GM21737 (cell line): ENCODE measurements around the gene MYO5B.

Experiments used
- ATAC-seq: cut with Tn5 transposase; IDR thresholded peaks from one replicate; pipeline ENCODE4 v1.9.1; 2021; ENCODE audit warnings: mild to moderate bottlenecking, moderate library complexity; ENCODE audit not compliant: unreplicated experiment

Gene MYO5B

DNA sequence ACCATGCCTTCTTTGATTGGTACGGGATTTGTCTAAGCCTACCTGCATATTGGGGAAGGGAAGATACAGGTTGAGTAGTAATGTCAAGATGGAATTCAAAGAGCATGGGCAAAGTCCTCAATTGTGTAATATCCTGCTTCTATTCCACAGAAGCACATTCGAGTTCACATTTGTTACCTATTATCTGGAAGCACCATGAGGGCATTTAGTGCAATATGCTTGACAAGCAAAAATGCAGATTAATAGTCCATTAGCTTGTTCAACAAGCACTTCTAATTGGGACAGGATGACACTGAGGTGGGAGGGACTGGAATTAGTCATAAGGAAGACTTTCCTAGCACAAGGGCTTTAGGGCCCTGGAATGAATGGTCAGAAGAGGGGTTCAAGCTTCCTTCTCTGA lies 40.5 kb downstream of the MYO5B start:
- no peak for ATAC-seq

DNA sequence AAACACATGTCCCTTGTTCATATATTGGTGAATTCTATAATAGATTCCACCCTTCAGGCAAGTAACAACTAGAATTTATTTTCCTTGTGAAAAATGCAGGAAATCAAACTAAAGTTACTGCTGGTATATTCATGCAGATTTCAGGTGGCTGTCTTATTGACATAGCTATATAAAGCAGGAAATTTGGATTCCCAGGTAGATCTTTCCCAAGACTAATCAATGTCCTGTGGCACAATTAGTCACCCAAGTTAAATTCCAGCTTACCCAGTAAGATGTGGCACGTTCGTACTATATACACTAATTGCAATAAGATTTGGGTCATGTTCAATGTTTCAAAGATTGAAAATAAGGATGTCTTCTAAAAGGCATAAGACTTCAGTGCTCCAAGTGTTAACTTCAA lies 42.0 kb downstream of the MYO5B start:
- ATAC-seq, result no peak

DNA sequence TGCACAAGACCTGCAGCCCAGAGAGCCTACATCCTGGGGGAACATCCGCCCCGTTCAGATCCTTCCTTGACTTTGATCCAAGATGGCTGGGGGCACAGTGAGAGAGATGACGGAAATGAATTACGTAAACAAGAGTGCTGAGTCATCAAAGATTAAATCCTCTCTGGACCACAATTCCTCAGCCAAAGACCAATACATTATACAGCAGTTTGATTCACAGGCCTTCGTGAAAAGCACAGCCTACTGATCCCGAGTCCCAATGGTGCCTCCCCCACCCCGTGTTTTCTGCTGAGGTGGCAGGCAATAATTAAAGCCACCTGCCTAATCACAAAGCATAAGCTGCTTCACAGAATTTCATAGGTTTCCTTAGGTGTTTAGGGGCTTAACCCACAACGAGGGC lies 43.0 kb downstream of the MYO5B start:
- no peak for ATAC-seq

DNA sequence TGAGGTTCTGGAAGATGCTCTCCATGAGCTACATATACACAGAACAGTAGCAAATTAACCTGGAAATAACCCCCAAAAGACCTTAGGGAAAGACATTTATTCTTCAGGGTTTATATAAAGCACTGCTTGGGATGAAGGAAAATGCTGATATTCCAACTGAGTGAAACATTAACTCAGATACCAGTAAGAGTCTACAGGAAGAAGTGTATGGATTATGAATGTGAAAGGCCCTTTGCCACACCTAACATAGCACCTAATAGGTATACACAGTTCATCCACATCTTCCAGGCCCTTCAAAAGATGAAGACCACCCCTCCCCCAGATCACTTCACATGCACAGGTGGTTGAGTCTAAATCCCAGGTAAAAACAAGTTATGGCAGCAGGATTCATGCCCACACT lies 50.4 kb downstream of the MYO5B start:
- no peak for ATAC-seq

DNA sequence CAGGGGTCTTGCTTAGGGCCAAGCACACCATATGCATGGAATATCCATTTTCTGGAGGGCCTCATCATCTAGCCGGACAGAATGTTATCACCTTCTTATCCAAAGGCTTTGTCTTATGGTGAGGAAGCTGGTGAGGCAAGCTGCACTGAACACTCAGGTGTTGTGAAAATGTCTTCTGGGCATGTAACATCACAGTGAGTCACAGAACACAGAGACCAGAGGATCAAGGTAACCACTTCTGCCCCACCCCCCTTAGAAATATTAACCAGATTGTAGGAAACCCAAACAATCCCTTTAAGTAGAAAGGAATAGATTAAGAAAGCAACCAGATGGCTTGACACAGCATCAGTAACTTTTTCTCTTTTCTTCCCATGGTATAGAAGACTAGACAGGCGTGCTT lies 51.1 kb downstream of the MYO5B start:
- no peak for ATAC-seq

DNA sequence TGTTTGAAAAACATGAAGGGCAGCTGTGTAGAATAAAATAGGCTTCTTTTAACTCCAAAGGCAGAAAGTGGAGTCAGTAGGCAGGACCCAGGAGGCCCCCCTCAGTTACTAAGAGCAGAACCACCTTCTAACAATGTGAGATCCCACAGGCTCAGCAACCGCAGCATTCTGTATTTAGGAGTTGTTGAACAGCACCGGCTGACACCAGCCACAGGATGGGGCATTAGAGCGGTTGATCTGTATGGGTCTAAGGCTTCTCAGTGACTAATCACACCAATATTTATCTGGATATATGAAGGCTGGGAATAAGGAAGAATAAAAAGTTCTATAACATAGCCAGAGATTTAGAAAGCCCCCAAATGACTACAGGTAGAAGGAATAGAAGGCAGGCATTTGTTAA lies 51.7 kb downstream of the MYO5B start:
- no peak for ATAC-seq

DNA sequence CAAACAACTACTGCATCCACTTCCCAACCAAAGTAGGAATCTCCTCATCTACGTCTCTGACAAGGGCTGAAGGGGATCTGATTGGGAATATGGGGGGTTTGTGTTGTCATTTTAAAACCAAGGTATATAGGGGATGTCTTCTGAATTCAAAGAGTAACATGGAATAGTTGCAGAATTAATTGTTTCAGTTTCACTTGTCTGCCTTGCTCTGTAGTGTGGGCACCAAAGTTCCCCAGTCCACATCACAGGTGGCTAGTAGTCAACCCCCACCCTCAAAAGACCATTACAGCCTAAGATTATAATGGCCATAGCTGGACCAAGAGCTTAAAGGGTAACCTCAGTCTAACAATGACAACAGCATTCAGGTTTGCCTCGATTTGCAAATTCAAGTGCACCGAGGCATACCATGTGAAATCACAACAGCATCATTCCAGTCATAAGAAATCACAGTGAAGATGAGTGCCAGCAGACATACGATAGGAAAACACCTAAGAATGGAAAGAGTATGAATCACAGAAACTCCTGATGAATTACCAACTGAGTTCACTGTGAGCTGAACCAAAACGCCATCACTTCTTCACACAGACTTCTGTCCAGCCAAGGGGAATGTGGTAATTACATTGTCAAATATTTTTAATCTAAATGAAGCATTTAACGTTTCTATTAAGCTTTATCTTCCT lies 52.4 kb downstream of the MYO5B start:
- no peak for ATAC-seq

DNA sequence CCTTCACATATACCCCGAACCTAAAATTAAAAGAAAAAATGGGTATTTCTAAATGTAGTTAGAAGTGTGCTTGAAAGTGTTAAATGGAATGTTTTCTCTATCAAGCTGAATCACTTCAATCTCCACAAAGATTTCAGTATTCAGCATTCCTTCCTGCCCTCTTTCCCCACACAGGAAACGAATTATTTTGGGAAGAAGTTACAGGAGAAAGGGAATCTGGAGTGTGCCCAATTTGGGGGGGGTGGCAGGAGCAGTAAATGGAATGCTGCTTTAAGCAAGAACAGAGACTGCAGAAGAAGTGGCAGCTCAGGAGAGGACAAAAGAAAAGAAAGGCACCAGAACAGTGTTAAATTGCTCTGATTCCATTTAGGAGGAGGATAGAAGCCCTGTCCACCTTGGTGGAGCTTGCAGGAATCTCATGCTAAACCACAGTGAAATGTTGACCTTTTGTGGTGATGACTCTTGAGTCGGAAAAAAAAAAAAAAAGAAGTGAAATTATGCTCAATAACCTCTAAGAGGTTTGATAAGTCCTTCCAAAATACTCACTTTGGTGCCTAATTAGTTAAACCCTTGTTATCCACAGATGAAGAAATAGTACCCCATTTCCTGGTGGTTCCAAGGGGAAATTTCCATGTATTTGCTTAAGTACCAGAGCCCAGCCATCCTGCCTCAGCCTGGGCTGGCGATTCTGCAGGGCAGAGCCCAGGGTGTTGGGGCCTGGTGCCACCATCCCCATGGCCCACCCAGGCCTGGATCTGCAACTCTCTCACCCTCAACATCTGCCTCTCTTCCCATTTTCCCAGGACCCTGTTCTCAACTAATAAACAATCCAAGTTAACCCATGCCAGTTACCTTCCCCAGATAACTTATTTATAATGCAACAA lies 56.5 kb downstream of the MYO5B start:
- no peak for ATAC-seq

DNA sequence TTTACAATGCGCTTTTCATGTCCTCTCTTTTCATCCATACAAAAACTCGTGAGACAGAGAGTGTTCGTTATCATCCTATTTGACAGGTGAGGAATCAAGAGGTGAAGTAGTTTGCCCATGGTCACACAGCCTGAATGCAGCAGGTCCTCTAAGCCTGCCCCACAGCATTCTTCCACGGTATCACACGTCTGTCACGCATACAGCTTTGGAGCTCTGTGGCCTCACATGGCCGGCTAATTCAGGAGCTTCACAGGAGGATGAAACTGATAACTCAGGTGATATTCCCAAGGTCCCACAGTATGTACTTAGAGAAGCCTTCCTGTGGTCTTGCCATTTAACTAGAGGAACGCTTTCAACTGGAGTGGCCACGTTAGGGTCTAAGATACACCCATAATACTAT lies 59.0 kb downstream of the MYO5B start:
- no peak for ATAC-seq

DNA sequence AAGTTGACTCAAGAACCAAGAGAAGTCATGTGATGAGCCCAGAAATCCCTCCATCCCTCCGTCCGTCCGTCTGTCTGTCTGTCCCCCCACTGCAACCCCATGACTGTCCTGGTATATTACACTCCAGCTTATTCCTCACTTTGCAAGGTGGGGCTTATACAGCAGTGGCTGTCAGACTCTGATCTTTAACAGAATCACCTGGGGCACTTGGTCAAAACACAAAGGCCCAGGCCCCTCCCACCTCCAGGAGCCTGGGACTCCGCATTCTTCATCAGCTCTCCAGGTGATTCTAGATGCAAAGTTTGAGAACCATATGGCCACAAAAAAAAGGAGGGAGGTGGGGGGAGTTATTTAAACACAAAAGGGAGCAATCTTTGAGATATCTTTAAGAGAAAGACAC lies 61.4 kb downstream of the MYO5B start:
- ATAC-seq, result no peak

DNA sequence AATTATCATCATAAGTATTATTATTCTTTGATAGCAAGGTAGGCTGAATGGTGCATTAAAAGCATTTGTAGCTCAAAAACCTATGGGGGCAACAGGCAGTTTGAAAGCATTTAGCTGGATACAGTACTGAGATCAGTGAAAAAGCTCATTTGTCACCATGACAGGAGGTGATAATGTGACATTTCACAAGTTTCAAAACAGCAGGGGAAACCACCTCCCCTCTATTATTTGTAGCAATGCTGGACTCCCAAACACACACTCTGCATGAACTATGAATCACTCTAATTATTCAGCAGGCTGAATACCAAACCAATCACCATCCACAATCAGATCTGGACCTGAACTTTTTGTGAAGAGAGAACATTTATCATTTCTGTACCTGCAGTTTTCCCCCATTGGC lies 63.4 kb downstream of the MYO5B start:
- no peak for ATAC-seq

DNA sequence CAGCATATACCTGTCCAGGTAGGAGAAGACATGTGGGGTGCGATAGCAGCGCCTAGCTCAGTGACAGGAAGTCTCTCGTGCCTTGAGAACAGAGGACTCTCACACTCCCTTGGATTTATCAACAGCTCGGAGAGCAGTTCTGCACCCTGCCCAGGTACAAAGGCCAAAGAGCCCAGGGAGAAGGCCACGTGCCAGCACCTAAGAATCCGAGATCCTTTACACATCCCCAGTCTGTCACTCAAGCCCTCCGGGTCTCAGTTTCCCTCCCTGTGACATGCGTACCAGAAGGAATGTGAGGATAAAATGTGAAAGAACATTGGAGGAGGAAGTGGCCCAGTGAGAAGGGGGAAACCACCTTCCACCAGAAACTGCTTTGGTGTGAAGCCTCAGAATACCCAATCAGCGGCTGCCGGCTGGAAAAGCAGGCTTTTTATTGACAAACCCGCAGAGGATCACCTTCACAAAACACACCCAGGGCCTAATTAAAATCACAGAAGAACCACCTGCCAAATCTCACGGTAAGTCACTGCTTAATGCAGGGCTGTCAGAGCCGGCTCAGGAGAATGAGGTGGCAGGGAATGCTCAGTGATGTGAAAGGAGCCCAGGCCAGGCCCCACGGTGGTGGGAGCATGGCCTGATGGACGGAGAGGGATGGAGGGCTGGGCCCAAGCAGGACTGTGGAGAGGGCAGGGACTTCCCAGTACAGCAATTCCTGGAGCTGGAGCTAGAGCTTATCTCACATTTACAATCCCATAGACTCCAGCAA lies 66.3 kb downstream of the MYO5B start:
- no peak for ATAC-seq

DNA sequence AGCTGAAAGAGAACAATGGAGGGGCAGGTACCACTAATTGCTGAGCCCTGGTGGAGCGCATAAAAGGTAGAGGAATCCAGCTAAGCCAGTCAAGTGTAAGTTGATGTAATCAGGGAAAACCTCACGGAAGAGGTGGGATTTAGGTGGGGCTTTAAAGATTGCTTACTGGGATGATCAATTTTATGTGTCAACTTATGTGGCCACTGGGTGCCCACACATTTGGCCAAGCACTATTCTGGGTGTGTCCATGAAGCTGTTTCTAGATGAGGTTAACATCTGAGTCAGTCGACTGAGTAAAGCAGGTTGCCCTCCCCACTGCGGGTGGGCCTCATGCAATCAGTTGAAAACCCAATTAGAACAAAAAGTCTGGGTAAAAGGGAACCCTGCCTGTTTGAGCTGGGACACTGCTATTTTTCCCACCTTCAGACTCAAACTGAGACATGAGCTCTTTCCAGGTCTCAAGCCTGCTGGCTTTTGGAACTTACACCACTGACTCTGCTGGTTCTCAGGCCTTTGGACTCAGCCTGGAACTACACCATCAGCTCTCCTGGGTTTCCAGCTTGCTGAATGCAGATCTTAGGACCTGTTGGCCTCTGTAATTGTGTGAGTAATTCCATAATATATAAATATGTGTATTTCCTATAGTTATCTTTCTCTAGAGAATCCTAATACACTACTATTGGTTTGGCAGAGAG lies 67.3 kb downstream of the MYO5B start:
- no peak for ATAC-seq

DNA sequence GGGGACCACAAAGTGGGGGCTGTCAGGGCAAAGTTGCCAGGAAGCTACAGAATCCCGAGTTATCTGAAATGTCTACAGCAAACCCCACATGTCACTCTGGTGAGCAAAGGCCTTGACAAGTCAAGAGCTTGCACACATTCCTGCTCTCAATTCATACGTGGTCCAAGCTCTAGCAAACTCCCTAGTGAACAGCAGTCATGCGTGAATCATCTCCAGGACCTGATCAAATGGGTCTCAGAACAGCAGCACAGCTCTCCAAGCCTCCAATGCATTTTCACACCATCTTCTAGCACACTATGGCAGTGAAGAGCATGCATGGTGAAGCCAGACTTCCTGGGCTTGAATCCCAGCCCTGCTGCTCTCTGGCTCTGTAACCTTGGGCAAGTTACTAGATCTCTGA lies 68.5 kb downstream of the MYO5B start:
- no peak for ATAC-seq

DNA sequence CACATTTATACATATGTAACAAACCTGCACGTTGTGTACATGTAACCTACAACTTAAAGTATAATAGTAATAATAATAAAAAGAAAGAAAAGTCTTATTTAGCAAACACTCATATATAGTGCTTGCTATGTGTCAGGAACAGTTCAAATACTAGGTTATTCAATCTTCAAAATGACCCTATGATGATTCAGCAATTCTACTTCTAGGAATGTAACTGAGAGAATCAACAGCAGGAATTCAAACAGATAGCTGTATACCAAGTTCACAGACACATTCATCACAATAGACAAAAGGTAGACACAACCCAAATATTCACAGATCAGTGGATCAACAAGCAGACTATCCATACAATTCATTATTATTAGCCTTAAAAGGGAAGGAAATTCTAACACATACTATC lies 69.5 kb downstream of the MYO5B start:
- no peak for ATAC-seq

DNA sequence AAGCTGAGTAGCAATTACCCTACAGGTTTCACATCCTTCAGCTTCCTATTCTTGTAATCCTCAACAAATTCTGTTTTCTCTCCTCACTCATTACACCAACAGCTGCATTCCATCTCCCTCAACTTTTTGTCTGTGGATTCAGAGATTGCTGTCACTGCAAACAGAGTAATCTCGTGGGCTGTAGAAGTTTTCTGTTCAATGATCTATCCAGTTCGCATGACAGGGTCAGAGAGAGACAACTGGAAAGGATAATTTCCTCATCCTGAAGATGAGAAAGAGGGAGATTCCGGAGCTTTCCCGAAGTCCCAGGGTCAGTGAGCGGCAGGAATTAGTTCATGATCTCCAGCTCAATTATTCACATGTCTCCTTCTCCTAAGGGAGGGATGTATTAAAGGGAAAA lies 75.7 kb downstream of the MYO5B start:
- no peak for ATAC-seq

DNA sequence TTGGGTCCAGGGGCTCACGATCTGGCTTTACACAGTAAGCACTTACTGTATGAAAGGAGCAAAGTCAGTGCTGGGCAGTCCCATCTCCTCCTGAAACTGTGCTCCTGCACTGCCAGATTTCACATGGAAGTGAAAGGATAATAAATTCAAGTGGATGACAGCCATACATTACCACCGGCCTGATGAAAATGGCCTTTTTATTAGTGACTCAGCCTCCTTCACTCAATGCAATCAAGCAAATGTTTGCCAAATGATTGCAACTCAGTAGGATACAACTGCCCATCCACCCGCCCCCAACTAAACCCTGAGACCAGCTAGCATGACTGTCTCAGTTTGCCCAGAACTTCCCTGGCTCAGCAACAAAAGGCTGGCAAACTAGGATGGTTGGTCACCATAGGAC lies 77.1 kb downstream of the MYO5B start:
- no peak for ATAC-seq

DNA sequence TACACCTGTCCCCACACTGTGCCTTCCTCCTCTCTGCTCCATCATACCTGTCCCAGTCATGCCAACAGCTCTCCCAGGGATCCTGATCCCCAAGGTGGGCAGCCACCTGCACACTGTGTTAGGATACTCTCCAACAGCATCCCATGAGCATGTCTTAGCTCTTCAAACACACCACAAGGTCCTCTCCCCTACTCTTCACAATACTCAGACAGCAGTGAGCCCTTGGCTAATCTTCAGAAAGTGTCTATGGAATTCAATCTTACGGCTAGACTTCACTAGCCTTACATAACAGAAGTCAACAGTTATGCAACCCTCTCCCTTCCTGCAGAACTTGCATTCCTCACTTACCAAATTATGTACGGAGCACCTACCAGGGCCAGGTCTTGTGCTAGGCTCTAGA lies 79.9 kb downstream of the MYO5B start:
- no peak for ATAC-seq

DNA sequence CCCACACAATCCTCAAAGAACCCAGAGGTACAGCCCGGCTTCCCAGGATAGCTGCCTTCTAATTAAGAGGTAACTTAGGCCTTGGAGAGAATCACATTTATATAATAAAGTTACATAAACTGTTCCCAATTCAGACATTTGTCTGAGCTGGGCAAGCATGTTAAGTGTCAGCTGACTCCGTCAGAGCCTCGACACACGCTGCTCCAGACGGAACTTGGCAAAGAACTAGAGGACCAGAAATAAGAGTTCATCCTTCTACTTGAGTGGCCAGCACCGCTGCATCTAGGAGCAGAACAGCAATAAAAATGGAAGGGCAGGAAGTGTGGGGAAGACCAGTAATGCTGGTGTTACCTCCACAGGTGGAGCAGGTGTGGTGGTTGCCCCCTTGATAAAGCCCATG lies 80.5 kb downstream of the MYO5B start:
- ATAC-seq, result no peak

DNA sequence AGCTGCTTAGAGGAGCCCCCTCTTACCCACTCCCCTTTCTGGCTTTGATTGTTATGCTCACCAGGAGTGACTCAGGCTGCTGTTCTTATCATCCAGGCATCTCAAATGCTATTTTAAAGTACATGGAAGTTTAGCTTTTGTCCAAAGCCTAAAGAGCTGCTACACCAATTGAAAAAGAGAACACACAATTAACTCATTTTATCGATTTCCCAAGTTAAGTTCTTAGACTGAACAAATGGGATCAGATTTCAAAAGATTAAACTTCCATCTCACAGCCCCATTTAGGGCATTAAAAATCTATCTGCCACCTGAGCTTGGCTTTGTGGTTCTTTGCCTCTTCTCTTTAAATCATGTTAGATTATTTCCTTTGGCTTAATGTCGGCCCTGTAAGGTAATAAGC lies 81.2 kb downstream of the MYO5B start:
- no peak for ATAC-seq

DNA sequence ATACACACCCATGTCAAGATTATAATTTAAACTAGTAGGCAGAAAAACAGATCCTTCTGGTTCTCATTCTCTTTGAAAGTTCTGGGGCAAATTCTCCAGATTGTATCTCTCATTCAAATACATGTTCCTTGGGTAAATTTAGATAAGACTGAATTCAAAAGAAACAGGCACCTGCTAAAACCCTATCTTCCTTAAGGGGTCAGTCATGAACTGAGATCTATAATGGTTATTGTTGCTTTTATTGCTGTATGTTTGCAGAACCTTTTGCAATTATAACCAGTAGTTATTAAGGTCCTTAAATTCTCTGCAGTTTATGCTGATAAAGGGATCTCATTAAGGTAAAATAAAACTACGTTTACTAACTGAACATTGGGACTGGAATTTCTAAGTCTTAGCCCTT lies 83.5 kb downstream of the MYO5B start:
- ATAC-seq, result no peak
